ENCODE measurements around the gene LRRC27.

- TF ChIP-seq EZH2 (IDR thresholded peaks at IDR 0.05; ENCODE audit: low read length, unreplicated experiment) (no peak), CTCF (conservative IDR thresholded peaks at IDR 0.05; ENCODE audit: low read depth, low read length) (no peak), EZH2phosphoT487 (IDR thresholded peaks at IDR 0.05; ENCODE audit: borderline replicate concordance, low read length) (no peak)
Observed at GRCh38 chr10:132311338-132311939, 20.6 kb upstream of the LRRC27 start.
